ENCODE data around the gene ZNF845.
A peak's percentile ranks its signal among the peaks of the same experiment; 100 is the strongest.
"Not testable (repeated sequence)": the region's sequence is repeated elsewhere in the genome, so short reads cannot be mapped to it uniquely, and the experiment has no call there.

ZNF845 gene

DNA sequence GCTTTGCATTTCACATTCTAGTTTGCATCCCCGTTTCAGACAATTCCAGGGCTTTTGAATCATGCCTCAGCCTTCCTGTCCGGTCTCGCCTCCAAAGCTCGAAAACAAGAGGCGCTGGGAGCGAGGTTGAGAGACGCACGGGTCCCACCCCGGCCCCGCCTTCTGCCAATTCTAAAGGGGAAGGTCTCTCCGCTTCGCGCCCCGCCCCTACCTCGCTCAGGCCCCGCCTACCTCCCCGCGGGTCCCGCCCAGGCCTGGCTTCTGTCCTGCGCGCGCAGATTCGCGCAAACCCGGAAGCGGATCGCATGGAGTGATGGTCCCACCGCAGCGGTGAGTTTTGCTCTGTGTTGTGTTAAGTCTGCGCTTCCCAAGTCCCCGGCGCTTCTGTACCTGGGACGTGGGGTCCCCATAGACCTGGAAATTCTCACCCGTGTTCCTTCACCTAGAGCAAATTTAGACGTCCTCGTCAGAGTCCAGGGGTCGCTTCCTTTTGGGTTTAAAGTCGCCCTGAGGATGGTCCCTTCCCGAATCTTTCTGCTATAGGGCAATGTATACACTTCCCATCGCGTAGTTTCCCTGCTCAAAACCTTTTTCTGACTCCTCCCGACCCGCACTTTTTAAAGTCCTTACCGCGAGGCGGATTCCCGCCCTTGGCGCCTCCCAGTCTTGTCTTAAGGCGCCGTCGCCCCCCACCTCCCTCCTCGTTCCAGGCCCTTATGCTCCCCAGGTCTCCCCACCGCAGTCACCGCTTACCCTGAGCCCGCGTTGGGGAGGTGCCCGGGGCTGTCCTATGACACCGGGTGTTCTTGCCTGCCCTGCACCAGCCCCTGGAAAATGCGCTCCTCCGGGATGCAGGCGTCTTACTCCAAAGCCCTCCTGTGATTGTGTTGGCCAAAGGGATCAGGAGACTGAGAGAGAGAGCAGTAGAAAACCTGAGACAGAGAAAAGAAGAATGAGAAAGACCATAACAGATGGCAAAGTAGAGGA is at the start of gene ZNF845:
TSS of gene ZNF845 (plus strand) at position 287 of the 987 bp plus-strand sequence. CDS start 7,559 bp downstream, outside the sequence.
- peak within 1 kb of the TSS; percentile 98 for H3K4me3 ChIP-seq (ENCODE audit: low read depth, low read length)
- DNase-seq (ENCODE audit: low read depth): peak; percentile 87
- peak; percentile 17; the same call in 1 of the 2 replicates for TF ChIP-seq MYC (IDR thresholded peaks at IDR 0.05; ENCODE audit: low read depth, low read length)
- TF ChIP-seq, protein P1, sequence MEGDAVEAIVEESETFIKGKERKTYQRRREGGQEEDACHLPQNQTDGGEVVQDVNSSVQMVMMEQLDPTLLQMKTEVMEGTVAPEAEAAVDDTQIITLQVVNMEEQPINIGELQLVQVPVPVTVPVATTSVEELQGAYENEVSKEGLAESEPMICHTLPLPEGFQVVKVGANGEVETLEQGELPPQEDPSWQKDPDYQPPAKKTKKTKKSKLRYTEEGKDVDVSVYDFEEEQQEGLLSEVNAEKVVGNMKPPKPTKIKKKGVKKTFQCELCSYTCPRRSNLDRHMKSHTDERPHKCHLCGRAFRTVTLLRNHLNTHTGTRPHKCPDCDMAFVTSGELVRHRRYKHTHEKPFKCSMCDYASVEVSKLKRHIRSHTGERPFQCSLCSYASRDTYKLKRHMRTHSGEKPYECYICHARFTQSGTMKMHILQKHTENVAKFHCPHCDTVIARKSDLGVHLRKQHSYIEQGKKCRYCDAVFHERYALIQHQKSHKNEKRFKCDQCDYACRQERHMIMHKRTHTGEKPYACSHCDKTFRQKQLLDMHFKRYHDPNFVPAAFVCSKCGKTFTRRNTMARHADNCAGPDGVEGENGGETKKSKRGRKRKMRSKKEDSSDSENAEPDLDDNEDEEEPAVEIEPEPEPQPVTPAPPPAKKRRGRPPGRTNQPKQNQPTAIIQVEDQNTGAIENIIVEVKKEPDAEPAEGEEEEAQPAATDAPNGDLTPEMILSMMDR (IDR thresholded peaks at IDR 0.05; ENCODE audit: low read depth, low read length): no peak
- TF ChIP-seq, protein P2, sequence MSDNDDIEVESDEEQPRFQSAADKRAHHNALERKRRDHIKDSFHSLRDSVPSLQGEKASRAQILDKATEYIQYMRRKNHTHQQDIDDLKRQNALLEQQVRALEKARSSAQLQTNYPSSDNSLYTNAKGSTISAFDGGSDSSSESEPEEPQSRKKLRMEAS (IDR thresholded peaks at IDR 0.05; ENCODE audit: low read depth, low read length): peak; percentile 3; the same call in 1 of the 2 replicates
- peak; percentile 82 for TF ChIP-seq POLR2A (IDR thresholded peaks at IDR 0.05; ENCODE audit: extremely low read depth, insufficient read length)

DNA sequence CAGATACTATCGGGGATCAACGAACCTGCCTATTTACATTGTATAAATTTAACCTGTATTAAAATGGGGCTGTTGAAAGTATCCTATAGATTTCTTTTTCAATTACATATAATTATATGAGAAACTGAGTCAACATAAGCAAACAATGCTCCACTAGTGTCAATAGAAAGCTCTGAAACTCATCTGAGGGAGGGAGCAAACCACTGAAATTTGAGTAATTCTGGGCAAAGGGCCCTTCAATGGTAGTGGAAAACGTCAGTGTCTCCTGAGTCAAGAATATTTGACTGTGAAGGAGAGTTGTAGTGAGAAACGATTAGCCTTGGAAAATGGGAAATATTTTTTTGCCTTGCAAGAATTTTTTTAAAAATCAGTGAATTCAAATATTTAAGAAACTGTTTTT is 48.5 kb upstream of the ZNF845 start:
- TF ChIP-seq, protein P1 (IDR thresholded peaks at IDR 0.05; ENCODE audit: low read depth, low read length): no peak
- TF ChIP-seq POLR2A (IDR thresholded peaks at IDR 0.05; ENCODE audit: extremely low read depth, insufficient read length) (no peak), MYC (IDR thresholded peaks at IDR 0.05; ENCODE audit: low read depth, low read length) (no peak)
- TF ChIP-seq, protein P2 (IDR thresholded peaks at IDR 0.05; ENCODE audit: low read depth, low read length): no peak
- no peak for DNase-seq (ENCODE audit: low read depth)
- H3K4me3 ChIP-seq (ENCODE audit: low read depth, low read length): no peak overlapping the region

DNA sequence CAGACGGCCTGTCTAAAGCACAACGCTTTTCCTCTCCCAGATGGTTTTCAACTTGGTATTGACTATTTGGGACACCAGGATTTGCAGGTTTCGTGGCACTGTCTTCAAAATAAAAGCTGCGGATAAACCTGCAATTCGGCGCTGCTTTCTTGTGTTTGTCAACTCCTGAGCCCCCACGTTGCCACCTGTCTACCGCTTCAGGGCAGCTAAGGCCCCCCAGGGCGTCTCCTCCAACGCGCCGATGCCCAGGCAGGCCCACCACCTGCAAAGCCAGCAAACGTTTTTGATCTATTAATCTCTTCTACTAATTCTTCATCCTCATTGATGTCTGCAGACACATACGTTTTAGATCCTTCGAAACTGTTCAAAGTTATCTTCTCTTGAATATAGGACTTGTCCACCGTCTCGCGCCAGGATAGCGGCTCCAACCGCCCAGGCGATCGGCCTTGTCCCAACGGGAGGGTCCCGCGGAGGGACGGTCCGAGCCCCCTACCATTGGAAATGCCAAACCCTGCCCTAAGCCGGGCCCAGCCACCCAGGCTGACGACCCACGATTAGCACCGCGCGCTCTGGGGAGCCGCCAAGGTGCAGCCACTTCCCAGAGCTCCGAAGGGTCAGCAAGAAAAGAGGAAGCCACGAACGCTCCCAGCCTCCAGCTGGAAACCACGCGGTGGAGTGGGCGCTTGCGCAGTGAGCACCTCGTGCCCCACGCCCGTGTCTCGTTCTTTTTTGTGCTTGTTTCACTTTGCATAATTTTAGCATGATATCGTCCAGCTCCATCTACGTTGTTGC is 42.6 kb upstream of the ZNF845 start:
- no peak for DNase-seq (ENCODE audit: low read depth)
- TF ChIP-seq, protein P2 (IDR thresholded peaks at IDR 0.05; ENCODE audit: low read depth, low read length): no peak
- TF ChIP-seq MYC (IDR thresholded peaks at IDR 0.05; ENCODE audit: low read depth, low read length) (no peak), POLR2A (IDR thresholded peaks at IDR 0.05; ENCODE audit: extremely low read depth, insufficient read length) (no peak)
- TF ChIP-seq, protein P1 (IDR thresholded peaks at IDR 0.05; ENCODE audit: low read depth, low read length): no peak
- no peak overlapping the region for H3K4me3 ChIP-seq (ENCODE audit: low read depth, low read length)

DNA sequence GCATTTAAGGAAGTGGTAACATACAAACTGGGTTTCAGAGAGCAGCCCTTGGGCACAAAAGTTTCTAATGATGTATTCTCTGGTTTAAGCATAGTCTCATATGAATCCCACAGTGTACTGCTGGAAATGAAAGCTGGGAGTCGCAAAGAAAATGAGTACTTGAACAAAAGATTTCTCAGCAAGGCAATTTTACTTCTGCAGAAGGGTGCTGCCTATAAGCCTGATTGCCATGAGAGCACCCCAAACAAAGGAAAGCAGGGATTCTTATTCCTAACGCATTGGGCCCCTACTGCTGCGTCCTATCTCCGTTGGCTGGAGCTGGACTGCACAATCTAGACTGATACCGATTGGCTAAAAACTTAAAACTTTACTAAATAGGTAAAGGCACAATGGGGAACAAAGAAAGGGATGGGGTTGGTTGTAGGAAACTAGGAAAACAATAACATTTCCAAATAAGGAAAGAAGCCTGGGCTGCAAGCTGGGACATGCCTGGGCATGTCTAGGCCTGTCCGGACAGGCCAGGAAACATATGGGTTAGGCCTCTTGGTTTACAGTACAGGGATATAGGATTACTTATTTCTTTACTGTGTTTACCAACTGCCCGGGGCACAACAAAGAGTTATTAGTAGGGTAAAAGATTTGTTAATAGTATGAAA is 38.6 kb upstream of the ZNF845 start:
- no peak for DNase-seq (ENCODE audit: low read depth)
- no peak overlapping the region for H3K4me3 ChIP-seq (ENCODE audit: low read depth, low read length)
- TF ChIP-seq MYC (IDR thresholded peaks at IDR 0.05; ENCODE audit: low read depth, low read length) (no peak), POLR2A (IDR thresholded peaks at IDR 0.05; ENCODE audit: extremely low read depth, insufficient read length) (no peak)
- TF ChIP-seq, protein P2 (IDR thresholded peaks at IDR 0.05; ENCODE audit: low read depth, low read length): no peak
- TF ChIP-seq, protein P1 (IDR thresholded peaks at IDR 0.05; ENCODE audit: low read depth, low read length): no peak

DNA sequence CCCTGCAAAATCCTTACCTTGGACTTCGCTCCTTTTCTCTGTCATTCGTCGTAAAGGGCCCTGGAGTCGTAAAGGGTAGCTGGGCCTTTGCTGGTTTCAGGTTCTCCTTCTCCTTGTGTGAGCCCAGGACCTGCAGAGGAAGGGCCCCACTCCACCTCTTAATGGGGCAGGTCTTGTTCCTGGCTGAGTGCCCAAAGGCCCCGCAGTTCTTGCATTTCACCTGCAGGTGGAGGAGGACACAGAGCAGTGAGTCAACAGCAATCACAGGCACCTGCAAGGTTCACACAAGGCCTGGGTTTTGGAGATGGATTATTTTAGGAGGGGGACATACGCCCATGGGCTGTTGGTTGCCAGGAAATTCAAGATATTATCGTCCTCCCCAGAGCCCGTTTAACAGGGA is 32.2 kb upstream of the ZNF845 start:
- not testable (repeated sequence) for H3K4me3 ChIP-seq (ENCODE audit: low read depth, low read length); DNase-seq (ENCODE audit: low read depth)

Data from NB4 (cell line).